ENCODE data around the gene F5.

DNA sequence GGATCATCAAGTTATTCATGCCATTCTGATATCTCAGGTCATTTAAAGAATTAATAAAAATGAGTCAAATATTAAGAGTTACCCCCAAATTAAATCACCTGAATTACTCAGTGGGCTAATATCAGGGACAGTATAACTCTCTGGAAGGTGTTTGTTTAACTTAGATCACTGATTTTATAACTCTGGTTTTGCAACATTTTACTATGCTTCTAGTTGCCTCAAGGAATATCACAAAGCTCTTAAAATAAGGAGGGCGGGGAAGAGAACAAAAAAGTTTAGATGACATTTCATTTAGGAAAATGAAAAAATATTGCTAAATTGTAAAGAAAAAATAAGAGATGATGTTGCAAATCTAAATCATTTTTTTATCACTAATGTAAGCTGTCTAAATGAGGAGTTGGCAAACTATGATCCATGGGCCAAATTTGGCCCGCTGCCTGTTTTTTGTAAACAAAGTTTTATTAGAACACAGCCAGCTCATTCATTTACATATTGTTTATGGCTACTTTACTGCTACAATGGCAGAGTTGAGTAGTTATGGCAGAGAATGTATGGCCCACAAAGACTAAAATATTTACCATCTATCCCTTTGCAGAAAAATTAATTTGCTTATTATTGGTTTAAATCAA, 68.6 kb downstream of the F5 start:
- TF ChIP-seq, protein P1, sequence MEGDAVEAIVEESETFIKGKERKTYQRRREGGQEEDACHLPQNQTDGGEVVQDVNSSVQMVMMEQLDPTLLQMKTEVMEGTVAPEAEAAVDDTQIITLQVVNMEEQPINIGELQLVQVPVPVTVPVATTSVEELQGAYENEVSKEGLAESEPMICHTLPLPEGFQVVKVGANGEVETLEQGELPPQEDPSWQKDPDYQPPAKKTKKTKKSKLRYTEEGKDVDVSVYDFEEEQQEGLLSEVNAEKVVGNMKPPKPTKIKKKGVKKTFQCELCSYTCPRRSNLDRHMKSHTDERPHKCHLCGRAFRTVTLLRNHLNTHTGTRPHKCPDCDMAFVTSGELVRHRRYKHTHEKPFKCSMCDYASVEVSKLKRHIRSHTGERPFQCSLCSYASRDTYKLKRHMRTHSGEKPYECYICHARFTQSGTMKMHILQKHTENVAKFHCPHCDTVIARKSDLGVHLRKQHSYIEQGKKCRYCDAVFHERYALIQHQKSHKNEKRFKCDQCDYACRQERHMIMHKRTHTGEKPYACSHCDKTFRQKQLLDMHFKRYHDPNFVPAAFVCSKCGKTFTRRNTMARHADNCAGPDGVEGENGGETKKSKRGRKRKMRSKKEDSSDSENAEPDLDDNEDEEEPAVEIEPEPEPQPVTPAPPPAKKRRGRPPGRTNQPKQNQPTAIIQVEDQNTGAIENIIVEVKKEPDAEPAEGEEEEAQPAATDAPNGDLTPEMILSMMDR (IDR thresholded peaks at IDR 0.05) = no peak
- no peak for TF ChIP-seq POLR2A (IDR thresholded peaks at IDR 0.05)
